AG10803 (cell line): ENCODE results near the gene NUP205.

Experiments
- DNase-seq: peaks from one replicate; pipeline ENCODE4 v3.0.0; 2010; ENCODE audit warnings: low read depth
- H3K4me3 ChIP-seq: 2 replicates; pipeline ENCODE4 v1.5.1; 2011; ENCODE audit warnings: mild to moderate bottlenecking, low read length, control low read depth
- TF ChIP-seq, protein P1 (sequence below): conservative IDR thresholded peaks from 2 replicates; pipeline ENCODE4 v1.5.1; 2011; ENCODE audit warnings: mild to moderate bottlenecking, low read length, control low read depth, inconsistent platforms

The NUP205 gene

DNA sequence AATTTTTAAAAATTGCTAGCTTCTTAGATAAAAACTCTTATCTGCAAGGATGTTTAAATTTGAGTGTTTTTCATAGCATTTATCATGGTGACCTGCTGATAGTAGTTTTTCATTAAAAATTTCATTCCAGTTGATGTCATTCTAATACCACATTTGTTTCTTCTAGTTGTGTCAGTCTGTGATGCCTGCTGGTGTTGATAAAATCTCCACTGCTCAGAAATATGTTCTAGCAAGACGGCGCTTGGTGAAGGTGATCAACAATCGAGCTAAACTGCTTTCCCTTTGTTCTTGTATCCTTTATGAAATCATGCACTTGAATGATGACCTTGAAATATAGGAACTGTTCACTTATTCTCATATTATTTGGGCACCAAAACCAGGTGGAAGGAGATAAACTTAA is 87.0 kb downstream of the NUP205 start:
- H3K4me3 ChIP-seq, result no peak overlapping the region
- DNase-seq, result no peak
- TF ChIP-seq, protein P1, sequence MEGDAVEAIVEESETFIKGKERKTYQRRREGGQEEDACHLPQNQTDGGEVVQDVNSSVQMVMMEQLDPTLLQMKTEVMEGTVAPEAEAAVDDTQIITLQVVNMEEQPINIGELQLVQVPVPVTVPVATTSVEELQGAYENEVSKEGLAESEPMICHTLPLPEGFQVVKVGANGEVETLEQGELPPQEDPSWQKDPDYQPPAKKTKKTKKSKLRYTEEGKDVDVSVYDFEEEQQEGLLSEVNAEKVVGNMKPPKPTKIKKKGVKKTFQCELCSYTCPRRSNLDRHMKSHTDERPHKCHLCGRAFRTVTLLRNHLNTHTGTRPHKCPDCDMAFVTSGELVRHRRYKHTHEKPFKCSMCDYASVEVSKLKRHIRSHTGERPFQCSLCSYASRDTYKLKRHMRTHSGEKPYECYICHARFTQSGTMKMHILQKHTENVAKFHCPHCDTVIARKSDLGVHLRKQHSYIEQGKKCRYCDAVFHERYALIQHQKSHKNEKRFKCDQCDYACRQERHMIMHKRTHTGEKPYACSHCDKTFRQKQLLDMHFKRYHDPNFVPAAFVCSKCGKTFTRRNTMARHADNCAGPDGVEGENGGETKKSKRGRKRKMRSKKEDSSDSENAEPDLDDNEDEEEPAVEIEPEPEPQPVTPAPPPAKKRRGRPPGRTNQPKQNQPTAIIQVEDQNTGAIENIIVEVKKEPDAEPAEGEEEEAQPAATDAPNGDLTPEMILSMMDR, result no peak

DNA sequence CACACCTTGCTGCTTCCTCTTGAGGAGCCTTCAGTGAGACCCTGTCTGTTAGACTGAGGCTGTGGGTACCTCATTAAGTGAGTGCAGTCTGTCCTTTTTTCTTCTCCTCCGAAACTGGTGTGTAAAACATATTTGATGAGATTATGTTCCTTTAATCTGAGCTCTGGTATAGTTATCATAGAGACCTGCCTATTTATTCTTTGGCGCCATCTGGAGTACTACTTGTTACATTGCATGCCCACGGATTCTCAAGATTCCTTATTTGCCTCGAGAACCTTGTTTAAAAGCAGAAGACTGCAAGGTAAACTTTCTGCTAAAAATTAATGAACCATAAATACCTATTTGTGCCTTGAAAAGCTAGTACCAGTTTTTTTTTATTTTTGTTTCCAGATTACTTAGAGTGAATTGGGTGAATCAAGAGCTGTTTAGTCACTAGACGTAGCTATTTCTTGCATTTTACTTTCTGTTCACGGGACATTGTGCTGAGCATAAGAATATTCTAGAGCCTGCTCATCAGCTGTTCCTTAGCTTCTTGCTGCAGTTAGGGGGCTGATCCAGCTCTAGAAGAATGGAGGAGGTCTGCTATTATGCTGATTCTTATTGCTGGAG is 87.7 kb downstream of the NUP205 start:
- no peak overlapping the region for H3K4me3 ChIP-seq
- peak; percentile 56 for DNase-seq
- TF ChIP-seq, protein P1, result peak; percentile 83

DNA sequence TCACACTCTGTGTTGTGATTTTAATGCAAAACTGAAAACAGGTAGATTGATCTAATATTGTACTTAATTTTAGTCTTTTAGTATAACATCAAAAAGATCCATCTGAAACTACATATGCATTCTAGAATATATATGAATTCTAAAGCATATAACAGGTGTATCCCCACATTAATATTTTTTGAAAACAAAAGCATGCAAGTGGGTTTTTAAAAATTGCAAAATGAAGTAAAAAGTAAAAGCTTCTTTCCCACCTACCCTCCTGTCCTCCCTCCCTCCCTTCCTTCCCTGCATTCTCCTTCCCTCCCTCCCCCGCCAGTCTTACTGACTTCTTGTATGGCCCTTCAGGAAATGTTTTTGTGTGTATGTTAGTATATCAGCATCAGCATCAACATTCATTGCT is 90.0 kb downstream of the NUP205 start:
- TF ChIP-seq, protein P1, result no peak
- no peak for DNase-seq
- no peak overlapping the region for H3K4me3 ChIP-seq

DNA sequence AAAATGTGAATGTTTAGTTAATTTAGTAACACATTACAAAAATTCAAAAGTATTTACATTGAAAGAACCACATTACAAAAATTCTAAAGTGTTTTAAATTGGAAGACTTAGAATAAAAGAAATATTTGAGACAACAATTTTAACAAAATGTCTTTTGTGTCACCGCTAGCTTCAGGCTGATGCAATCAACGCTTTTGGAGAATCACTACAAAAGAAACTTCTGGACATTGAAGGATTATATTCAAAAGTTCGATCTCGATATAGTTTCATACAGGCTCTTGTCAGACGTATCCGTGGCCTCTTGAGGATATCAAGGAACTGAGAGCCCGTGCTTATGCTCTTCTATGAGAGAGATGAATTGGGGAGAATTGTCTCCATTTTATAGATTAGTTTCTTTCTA is 90.5 kb downstream of the NUP205 start:
- DNase-seq, result no peak
- TF ChIP-seq, protein P1, result no peak
- H3K4me3 ChIP-seq, result no peak overlapping the region

DNA sequence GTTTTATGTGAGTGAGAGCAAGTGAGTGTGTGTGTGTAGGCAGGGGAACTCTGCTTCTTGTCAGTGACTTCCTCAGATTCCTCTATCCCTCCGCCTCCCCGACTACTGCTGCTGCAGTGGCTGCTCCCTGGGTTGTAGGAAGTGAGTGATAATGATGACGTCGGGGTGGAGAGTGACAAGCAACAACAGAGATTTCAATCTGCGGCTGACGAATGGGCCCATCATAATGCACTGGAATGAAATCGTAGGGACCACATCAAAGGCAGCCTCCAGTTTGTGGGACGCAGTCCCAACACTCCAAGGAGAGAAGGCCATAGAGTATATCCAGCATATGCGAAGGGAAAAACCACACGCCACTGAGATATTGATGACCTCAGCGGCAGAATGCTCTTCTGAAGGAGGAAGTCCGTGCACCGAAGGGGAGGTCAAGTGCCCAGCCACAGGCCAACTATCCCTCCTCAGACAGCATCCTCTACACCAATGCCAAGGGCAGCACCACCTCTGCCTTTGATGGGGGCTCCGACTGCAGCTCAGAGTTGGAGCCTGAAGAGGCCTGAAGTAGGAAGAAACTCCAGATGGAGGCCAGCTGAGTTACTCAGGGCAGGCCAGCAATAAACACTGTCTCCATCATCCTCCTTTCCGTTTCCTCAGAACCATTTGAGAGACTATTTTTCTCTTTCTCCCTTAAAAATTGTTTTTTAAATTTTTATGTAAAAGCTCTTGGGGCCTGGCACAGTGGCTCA is 93.3 kb downstream of the NUP205 start:
- peak; percentile 83 for DNase-seq
- no peak overlapping the region for H3K4me3 ChIP-seq
- TF ChIP-seq, protein P1, result no peak

DNA sequence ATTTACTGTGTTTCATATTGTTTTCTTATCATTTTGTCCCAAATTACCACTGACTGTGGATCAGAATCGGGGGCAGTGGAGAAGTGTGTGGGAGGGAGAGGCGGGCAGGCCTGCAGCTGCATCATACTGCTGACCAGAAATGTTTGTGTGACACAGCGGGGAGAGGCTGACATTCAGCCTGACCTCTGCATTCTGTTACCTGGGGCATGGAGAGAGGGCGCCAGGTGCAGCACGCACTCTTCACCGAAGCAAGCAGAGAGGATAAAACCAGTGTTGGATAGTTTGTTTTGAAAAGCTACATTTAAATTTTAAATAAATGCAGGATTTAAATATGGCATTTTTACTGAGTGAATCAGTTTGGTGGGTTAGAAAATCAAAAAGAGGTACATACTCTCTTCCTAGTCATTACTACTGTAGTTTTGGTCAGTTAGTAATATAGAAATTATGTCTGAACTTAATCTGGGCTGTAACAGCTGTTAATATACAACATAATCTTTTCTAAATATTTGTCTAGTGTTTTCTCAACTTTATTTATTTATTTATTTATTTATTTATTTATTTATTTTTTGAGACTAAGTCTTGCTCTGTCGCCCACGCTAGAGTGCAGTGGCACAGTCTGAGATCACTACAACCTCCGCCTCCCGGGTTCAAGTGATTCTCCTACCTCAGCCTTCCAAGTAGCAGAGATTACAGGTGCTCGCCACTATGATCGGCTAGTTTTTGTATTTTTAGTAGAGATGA is 95.8 kb downstream of the NUP205 start:
- H3K4me3 ChIP-seq, result no peak overlapping the region
- no peak for DNase-seq
- TF ChIP-seq, protein P1, result no peak
